SU-DHL-6 (cell line): Measurements from ENCODE around the gene UQCRFS1.

ENCODE experiments used
- CTCF ChIP-seq: fragments of 200-600 bp; sonication (generic); IDR thresholded peaks from one replicate; pipeline ENCODE4 v1.5.1; 2017; ENCODE audit warnings: antibody characterized with exemption, mild to moderate bottlenecking, low read length, moderate library complexity; ENCODE audit not compliant: insufficient read depth, poor library complexity, severe bottlenecking
- EZH2phosphoT487 ChIP-seq: fragments of 200-600 bp; sonication (generic), shearing (Covaris generic); conservative IDR thresholded peaks from 2 replicates; pipeline ENCODE4 v1.6.1; 2018; ENCODE audit warnings: mild to moderate bottlenecking, antibody characterized with exemption, low read length, moderate library complexity, mixed read lengths

- peak; percentile 66 for TF ChIP-seq CTCF
- TF ChIP-seq EZH2phosphoT487: no peak
These were observed 47.7 kb upstream of the UQCRFS1 start for GRCh38 chr19:29260477-29261317.
